ENCODE results near the gene LDB2. TPM values are rescaled to one million over a fixed set of nuclear protein-coding genes. Genes with fewer than 3 reads are reported as not detected.

Gene LDB2
- total RNA-seq, 2 donors from 2014 or later: 11.4 to 14.5 TPM

- peak; percentile 88 for DNase-seq
- Mint-ChIP-seq H3K27ac (no peak overlapping the region), H3K4me3 (no peak overlapping the region), H3K27me3 (ENCODE audit: insufficient read depth) (no peaks in the 10 kb centered on the region), H3K36me3 (ENCODE audit: low read depth) (no peaks in the 10 kb centered on the region), H3K9me3 (no peaks in the 10 kb centered on the region), H3K4me1 (no peaks in the 10 kb centered on the region)
- Histone ChIP-seq H3K9ac (ENCODE audit: extremely low read depth, low read length, poor library complexity, severe bottlenecking) (no peak overlapping the region), H3K9me3 (ENCODE audit: control insufficient read depth, low read length) (no peaks in the 10 kb centered on the region), H3K36me3 (ENCODE audit: control insufficient read depth, insufficient read depth, low read length) (no peaks in the 10 kb centered on the region), H3K4me1 (ENCODE audit: control insufficient read depth, insufficient read depth, low read length) (no peaks in the 10 kb centered on the region), H3K4me3 (ENCODE audit: low read length) (no peak overlapping the region), H3K27me3 (ENCODE audit: control insufficient read depth, insufficient read depth, low read length, poor library complexity, severe bottlenecking) (no peaks in the 10 kb centered on the region), H3K27ac (ENCODE audit: low read depth, low read length) (no peak overlapping the region)
- WGBS, 2 experiments (ENCODE audit: insufficient coverage in 1 of 2, insufficient read length in 1 of 2): 87 to 90% methylated on average over 6 to 10 of the region's 10 CpGs
- TF ChIP-seq, protein P1, sequence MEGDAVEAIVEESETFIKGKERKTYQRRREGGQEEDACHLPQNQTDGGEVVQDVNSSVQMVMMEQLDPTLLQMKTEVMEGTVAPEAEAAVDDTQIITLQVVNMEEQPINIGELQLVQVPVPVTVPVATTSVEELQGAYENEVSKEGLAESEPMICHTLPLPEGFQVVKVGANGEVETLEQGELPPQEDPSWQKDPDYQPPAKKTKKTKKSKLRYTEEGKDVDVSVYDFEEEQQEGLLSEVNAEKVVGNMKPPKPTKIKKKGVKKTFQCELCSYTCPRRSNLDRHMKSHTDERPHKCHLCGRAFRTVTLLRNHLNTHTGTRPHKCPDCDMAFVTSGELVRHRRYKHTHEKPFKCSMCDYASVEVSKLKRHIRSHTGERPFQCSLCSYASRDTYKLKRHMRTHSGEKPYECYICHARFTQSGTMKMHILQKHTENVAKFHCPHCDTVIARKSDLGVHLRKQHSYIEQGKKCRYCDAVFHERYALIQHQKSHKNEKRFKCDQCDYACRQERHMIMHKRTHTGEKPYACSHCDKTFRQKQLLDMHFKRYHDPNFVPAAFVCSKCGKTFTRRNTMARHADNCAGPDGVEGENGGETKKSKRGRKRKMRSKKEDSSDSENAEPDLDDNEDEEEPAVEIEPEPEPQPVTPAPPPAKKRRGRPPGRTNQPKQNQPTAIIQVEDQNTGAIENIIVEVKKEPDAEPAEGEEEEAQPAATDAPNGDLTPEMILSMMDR (conservative IDR thresholded peaks at IDR 0.05): peak; percentile 81
These were observed 315.9 kb downstream of the LDB2 start for GRCh38 chr4:16582526-16582925.

DNA sequence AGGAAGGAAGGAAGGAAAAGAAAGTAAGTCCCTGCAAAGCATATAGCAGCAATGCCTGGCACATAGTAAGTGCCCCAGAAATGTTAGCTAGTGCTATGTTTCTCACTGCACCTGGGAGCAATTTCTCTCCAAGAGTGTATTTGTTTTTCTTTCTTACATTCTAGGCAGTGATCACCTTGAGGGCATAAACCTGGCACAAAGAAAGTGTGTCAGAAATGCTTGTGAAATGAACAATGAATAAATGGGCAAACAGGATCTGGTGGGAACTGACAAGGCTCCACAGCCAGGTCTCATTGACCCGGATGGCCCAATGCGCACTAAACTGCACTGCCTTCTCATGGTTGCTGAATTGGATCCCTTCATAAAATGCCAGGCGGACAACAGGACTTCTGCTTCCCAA lies 316.4 kb downstream of the LDB2 start:
- Histone ChIP-seq H3K27me3 (ENCODE audit: control insufficient read depth, insufficient read depth, low read length, poor library complexity, severe bottlenecking) (no peaks in the 10 kb centered on the region), H3K4me1 (ENCODE audit: control insufficient read depth, insufficient read depth, low read length) (no peaks in the 10 kb centered on the region), H3K9me3 (ENCODE audit: control insufficient read depth, low read length) (no peaks in the 10 kb centered on the region), H3K36me3 (ENCODE audit: control insufficient read depth, insufficient read depth, low read length) (no peaks in the 10 kb centered on the region), H3K4me3 (ENCODE audit: low read length) (no peak overlapping the region), H3K27ac (ENCODE audit: low read depth, low read length) (no peak overlapping the region), H3K9ac (ENCODE audit: extremely low read depth, low read length, poor library complexity, severe bottlenecking) (no peak overlapping the region)
- no peaks in the 10 kb centered on the region for H3K4me1 Mint-ChIP-seq
- WGBS, 2 experiments (ENCODE audit: insufficient coverage in 1 of 2, insufficient read length in 1 of 2): 88 to 100% methylated on average over 2 to 3 of the region's 3 CpGs
- TF ChIP-seq, protein P1 (conservative IDR thresholded peaks at IDR 0.05): no peak
- no peaks in the 10 kb centered on the region for H3K36me3 Mint-ChIP-seq (ENCODE audit: low read depth)
- no peak overlapping the region for H3K27ac Mint-ChIP-seq
- no peaks in the 10 kb centered on the region for H3K27me3 Mint-ChIP-seq (ENCODE audit: insufficient read depth)
- no peak overlapping the region for H3K4me3 Mint-ChIP-seq
- no peak for DNase-seq
- no peaks in the 10 kb centered on the region for H3K9me3 Mint-ChIP-seq

DNA sequence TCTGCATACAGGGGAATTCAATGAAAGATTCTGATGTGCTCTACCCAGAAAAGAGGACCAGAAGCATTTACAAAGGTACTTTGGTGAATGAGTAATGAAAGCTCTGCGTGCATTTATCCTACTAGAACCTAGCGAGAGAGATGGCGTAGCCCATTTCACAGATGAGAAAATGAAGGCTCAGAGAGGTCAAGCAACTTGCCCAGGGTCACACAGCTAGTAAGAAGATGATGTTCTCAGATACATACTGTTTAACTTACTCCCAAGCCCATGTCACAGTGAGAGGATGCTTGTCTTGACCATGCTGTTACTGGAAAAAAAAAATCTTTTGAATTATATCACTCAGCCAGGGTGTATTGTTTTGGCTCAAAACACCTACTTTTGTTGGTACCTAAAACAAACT lies 317.3 kb downstream of the LDB2 start:
- H3K4me1 Mint-ChIP-seq: no peaks in the 10 kb centered on the region
- H3K36me3 Mint-ChIP-seq (ENCODE audit: low read depth): no peaks in the 10 kb centered on the region
- WGBS, 2 experiments (ENCODE audit: insufficient coverage in 1 of 2, insufficient read length in 1 of 2): 94 to 95% methylated on average over 3 of the region's 3 CpGs
- H3K9me3 Mint-ChIP-seq: no peaks in the 10 kb centered on the region
- Histone ChIP-seq H3K9me3 (ENCODE audit: control insufficient read depth, low read length) (no peaks in the 10 kb centered on the region), H3K36me3 (ENCODE audit: control insufficient read depth, insufficient read depth, low read length) (no peaks in the 10 kb centered on the region), H3K9ac (ENCODE audit: extremely low read depth, low read length, poor library complexity, severe bottlenecking) (no peak overlapping the region), H3K27ac (ENCODE audit: low read depth, low read length) (no peak overlapping the region), H3K27me3 (ENCODE audit: control insufficient read depth, insufficient read depth, low read length, poor library complexity, severe bottlenecking) (no peaks in the 10 kb centered on the region), H3K4me3 (ENCODE audit: low read length) (no peak overlapping the region), H3K4me1 (ENCODE audit: control insufficient read depth, insufficient read depth, low read length) (no peaks in the 10 kb centered on the region)
- DNase-seq: no peak
- TF ChIP-seq, protein P1 (conservative IDR thresholded peaks at IDR 0.05): no peak
- H3K27me3 Mint-ChIP-seq (ENCODE audit: insufficient read depth): no peaks in the 10 kb centered on the region
- no peak overlapping the region for H3K27ac Mint-ChIP-seq
- no peak overlapping the region for H3K4me3 Mint-ChIP-seq
